Heart left ventricle (tissue), 13 donors: ENCODE measurements around the gene TULP4.

Experiments used
- POLR2A ChIP-seq, 2 donors: fragments of 450-650 bp; IDR thresholded peaks; one replicate each; pipeline ENCODE4 v1.6.1; 2017; ENCODE audit warnings: antibody characterized with exemption in 2 of 2, mild to moderate bottlenecking in 2 of 2, moderate library complexity in 2 of 2
- TF ChIP-seq, protein P1 (sequence below), 12 donors: fragments of 200-600 bp; sonication (generic) in 4 of 12; IDR thresholded peaks; one replicate each; pipeline versions ENCODE4 v1.5.0 to v1.8.0; 2018 to 2022; ENCODE audit warnings: antibody characterized with exemption in 12 of 12, mild to moderate bottlenecking in 5 of 12
- donor health status: ischemic (EF 13 %, LVEDD 7.1; RV severe dilation, severe dysfunction).
- donor health status: DM: no; HTN: yes; CAD: no.
- donor health status: DM: no; HTN: no; CAD: no.
- donor health status: ischemic (EF 25% LVEDD 6.9; RV normal size, moderate dysfunction).
- donor health status: ischemic (EF 25% LVEDD 5.7; RV mildly dilated, moderate dysfunction).
- donor health status: ischemic (EF 35%, LVEDD 5.7; RV mildly dilated, moderate dysfunction).
- donor health status: nonischemic (EF 11% LVEDD 7.7; RV severe dilation, severe dysfunction).
- donor health status: DM: yes; HTN: yes; CAD: no.
- donor health status: PGD.
- donor health status: ischemic (EF 29% LVEDD 5.4; RV normal size, mild dysfunction).
- donor health status: nonischemic (EF 23%, LVEDD 6.1; RV moderate dilation, normal function).

DNA sequence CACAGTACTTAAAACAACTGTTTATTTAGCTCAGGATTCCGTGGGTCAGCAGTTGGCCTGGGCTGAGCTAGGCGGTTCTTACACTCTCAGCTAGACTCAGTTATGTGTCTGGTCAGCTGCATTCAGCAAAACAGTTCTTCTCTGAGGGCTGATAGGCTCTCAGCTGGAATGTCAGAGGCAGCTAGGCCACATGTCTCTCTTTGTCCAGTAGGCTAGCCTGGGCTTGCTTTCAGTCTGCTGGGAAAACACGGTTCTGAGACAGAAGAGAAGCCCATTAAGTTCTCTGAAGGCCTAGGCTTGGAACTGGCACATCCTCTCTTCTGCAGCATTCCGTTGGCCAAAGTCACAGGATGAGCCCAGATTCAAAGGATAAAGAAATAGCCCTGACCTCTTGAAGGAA is 65.6 kb downstream of the TULP4 start:
- TF ChIP-seq, protein P1, sequence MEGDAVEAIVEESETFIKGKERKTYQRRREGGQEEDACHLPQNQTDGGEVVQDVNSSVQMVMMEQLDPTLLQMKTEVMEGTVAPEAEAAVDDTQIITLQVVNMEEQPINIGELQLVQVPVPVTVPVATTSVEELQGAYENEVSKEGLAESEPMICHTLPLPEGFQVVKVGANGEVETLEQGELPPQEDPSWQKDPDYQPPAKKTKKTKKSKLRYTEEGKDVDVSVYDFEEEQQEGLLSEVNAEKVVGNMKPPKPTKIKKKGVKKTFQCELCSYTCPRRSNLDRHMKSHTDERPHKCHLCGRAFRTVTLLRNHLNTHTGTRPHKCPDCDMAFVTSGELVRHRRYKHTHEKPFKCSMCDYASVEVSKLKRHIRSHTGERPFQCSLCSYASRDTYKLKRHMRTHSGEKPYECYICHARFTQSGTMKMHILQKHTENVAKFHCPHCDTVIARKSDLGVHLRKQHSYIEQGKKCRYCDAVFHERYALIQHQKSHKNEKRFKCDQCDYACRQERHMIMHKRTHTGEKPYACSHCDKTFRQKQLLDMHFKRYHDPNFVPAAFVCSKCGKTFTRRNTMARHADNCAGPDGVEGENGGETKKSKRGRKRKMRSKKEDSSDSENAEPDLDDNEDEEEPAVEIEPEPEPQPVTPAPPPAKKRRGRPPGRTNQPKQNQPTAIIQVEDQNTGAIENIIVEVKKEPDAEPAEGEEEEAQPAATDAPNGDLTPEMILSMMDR (IDR thresholded peaks at IDR 0.05): no peak
- TF ChIP-seq POLR2A (IDR thresholded peaks at IDR 0.05): no peak
